HG03066 (cell line): ENCODE results near the gene SH3RF3.

ENCODE experiments used
- ATAC-seq: cut with Tn5 transposase; IDR thresholded peaks from one replicate; pipeline ENCODE4 v1.9.1; 2021; ENCODE audit warnings: low read depth; ENCODE audit not compliant: unreplicated experiment

The SH3RF3 gene

GRCh38 chr2:109345091-109345490 lies 216.1 kb downstream of the SH3RF3 start:
- no peak for ATAC-seq

- ATAC-seq = no peak
These were observed 216.9 kb downstream of the SH3RF3 start for GRCh38 chr2:109345653-109346480.

- no peak for ATAC-seq
These were observed 217.7 kb downstream of the SH3RF3 start for GRCh38 chr2:109346601-109347228.

GRCh38 chr2:109347626-109348025 lies 218.6 kb downstream of the SH3RF3 start:
- ATAC-seq = no peak

- no peak for ATAC-seq
These were observed 219.2 kb downstream of the SH3RF3 start for GRCh38 chr2:109348190-109348589.

GRCh38 chr2:109348671-109349502 lies 219.9 kb downstream of the SH3RF3 start:
- ATAC-seq = no peak

- ATAC-seq = no peak
These were observed 220.8 kb downstream of the SH3RF3 start for GRCh38 chr2:109349503-109350465.

GRCh38 chr2:109350526-109350925 lies 221.5 kb downstream of the SH3RF3 start:
- no peak for ATAC-seq

GRCh38 chr2:109351164-109351756 lies 222.3 kb downstream of the SH3RF3 start:
- ATAC-seq = no peak

- no peak for ATAC-seq
These were observed 223.3 kb downstream of the SH3RF3 start for GRCh38 chr2:109352056-109352897.

- ATAC-seq = no peak
These were observed 224.1 kb downstream of the SH3RF3 start for GRCh38 chr2:109352898-109353689.

- no peak for ATAC-seq
These were observed 225.1 kb downstream of the SH3RF3 start for GRCh38 chr2:109353806-109354745.

- no peak for ATAC-seq
These were observed 226.3 kb downstream of the SH3RF3 start for GRCh38 chr2:109355192-109355843.

- no peak for ATAC-seq
These were observed 227.5 kb downstream of the SH3RF3 start for GRCh38 chr2:109356324-109357035.

- no peak for ATAC-seq
These were observed 235.2 kb downstream of the SH3RF3 start for GRCh38 chr2:109364217-109364616.

GRCh38 chr2:109365131-109365530 lies 236.1 kb downstream of the SH3RF3 start:
- no peak for ATAC-seq
